Measurements from ENCODE around the gene PLK3.

DNA sequence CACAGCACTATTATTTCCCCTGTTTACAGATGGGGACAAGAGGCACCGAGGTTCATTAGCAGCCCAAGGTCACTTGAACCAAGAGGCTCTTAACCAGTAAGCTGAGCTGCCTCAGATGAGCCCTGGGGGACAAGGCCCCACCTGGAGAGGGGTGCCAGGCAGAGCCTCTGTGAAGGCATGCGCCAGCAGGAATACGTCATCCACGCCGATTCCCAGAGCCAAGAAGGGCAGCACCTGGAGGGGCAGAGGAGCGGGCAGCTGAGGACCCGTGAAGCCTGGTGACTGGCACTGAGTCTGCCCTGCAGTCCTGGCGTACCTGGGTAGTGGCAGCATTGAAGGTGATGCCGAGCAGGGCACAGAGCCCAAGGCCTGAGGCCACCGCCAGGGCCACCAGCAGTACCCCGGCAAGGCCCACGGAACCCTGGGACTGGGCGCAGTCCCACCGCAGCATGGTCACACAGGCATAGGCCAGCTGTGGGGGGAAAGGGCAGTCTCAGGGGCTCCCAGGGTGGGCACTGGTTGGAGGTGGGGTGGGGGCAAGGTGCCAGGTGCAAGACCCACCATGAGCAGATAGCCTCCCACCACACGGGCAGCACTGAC lies 28.8 kb downstream of the PLK3 start:
- TF ChIP-seq RFX5 (IDR thresholded peaks at IDR 0.05): no peak
- TF ChIP-seq, protein P1, sequence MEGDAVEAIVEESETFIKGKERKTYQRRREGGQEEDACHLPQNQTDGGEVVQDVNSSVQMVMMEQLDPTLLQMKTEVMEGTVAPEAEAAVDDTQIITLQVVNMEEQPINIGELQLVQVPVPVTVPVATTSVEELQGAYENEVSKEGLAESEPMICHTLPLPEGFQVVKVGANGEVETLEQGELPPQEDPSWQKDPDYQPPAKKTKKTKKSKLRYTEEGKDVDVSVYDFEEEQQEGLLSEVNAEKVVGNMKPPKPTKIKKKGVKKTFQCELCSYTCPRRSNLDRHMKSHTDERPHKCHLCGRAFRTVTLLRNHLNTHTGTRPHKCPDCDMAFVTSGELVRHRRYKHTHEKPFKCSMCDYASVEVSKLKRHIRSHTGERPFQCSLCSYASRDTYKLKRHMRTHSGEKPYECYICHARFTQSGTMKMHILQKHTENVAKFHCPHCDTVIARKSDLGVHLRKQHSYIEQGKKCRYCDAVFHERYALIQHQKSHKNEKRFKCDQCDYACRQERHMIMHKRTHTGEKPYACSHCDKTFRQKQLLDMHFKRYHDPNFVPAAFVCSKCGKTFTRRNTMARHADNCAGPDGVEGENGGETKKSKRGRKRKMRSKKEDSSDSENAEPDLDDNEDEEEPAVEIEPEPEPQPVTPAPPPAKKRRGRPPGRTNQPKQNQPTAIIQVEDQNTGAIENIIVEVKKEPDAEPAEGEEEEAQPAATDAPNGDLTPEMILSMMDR (IDR thresholded peaks at IDR 0.05): no peak
- TF ChIP-seq, protein P2, sequence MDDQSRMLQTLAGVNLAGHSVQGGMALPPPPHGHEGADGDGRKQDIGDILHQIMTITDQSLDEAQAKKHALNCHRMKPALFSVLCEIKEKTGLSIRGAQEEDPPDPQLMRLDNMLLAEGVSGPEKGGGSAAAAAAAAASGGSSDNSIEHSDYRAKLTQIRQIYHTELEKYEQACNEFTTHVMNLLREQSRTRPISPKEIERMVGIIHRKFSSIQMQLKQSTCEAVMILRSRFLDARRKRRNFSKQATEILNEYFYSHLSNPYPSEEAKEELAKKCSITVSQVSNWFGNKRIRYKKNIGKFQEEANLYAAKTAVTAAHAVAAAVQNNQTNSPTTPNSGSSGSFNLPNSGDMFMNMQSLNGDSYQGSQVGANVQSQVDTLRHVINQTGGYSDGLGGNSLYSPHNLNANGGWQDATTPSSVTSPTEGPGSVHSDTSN (IDR thresholded peaks at IDR 0.05): no peak
- TF ChIP-seq POLR2A (IDR thresholded peaks at IDR 0.05; ENCODE audit: low read length): no peak
- TF ChIP-seq, protein P3, sequence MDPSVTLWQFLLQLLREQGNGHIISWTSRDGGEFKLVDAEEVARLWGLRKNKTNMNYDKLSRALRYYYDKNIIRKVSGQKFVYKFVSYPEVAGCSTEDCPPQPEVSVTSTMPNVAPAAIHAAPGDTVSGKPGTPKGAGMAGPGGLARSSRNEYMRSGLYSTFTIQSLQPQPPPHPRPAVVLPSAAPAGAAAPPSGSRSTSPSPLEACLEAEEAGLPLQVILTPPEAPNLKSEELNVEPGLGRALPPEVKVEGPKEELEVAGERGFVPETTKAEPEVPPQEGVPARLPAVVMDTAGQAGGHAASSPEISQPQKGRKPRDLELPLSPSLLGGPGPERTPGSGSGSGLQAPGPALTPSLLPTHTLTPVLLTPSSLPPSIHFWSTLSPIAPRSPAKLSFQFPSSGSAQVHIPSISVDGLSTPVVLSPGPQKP (IDR thresholded peaks at IDR 0.05; ENCODE audit: low read depth, low read length): no peak
- no peak for TF ChIP-seq CBX2 (IDR thresholded peaks at IDR 0.05; ENCODE audit: borderline replicate concordance, low read depth)
- no peak for TF ChIP-seq CBX8 (IDR thresholded peaks at IDR 0.05)
- no peak for TF ChIP-seq ESRRA (IDR thresholded peaks at IDR 0.05; ENCODE audit: borderline replicate concordance, low read length)
- TF ChIP-seq NPAS2 (CRISPR knock-in tag; IDR thresholded peaks at IDR 0.05; ENCODE audit: borderline replicate concordance): no peak
- no peak for TF ChIP-seq EP300 (IDR thresholded peaks at IDR 0.05)
- TF ChIP-seq, protein P4, sequence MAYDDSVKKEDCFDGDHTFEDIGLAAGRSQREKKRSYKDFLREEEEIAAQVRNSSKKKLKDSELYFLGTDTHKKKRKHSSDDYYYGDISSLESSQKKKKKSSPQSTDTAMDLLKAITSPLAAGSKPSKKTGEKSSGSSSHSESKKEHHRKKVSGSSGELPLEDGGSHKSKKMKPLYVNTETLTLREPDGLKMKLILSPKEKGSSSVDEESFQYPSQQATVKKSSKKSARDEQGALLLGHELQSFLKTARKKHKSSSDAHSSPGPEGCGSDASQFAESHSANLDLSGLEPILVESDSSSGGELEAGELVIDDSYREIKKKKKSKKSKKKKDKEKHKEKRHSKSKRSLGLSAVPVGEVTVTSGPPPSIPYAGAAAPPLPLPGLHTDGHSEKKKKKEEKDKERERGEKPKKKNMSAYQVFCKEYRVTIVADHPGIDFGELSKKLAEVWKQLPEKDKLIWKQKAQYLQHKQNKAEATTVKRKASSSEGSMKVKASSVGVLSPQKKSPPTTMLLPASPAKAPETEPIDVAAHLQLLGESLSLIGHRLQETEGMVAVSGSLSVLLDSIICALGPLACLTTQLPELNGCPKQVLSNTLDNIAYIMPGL (CRISPR knock-in tag; IDR thresholded peaks at IDR 0.05; ENCODE audit: borderline replicate concordance): no peak
- TF ChIP-seq, protein P5, sequence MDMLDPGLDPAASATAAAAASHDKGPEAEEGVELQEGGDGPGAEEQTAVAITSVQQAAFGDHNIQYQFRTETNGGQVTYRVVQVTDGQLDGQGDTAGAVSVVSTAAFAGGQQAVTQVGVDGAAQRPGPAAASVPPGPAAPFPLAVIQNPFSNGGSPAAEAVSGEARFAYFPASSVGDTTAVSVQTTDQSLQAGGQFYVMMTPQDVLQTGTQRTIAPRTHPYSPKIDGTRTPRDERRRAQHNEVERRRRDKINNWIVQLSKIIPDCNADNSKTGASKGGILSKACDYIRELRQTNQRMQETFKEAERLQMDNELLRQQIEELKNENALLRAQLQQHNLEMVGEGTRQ (IDR thresholded peaks at IDR 0.05): no peak
